ENCODE measurements around the gene SLC2A11.

Gene SLC2A11

DNA sequence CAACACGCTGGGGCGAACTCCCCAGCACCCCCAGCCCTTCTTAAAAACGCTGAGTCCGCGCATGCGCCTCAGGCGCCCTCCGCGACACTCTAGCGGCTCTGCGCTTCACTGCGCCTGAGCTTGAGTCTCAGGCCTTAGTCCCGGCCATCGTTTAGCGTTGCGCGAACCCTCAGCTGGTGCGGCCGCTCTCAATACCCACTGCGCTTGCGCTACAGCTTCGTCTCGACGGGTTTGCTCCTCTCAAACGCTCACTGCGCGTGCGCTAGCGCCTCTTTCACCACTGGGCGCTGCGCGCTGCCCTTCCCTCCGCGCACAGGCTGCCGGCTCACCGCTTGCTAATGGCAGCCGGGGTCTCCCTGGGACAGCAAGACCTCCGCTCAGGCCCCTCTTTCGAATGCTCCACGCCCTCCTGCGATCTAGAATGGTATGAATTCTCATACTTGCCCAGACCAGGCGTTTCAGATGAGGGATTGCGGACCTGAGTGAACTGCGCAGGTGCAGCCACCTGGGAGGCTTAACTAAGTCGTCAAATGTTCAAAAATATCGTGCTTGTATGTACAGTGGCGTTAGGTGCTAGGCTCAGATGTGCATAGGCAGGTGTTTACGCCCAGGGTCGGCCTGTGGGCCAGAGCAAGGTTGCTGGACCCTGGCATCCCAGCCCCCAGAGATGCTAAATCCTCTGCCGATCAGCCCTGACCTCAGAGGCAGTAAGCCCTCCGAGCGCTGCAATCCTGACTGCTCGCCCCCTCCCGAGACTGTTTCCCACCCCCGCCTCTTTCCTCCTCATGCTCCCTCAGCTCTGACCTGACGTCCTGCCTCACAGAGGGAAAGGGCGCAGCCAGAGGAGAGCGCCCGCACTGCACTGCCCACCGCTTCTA is at the start of gene SLC2A11:
Gene SLC2A11, plus strand, starts transcription at position 270 of the 878 bp plus-strand sequence. Its CDS starts 125 bp downstream, at position 395.
- DNase-seq (ENCODE audit: low read depth in 2 of 2) = peak; percentile 87 to 92

DNA sequence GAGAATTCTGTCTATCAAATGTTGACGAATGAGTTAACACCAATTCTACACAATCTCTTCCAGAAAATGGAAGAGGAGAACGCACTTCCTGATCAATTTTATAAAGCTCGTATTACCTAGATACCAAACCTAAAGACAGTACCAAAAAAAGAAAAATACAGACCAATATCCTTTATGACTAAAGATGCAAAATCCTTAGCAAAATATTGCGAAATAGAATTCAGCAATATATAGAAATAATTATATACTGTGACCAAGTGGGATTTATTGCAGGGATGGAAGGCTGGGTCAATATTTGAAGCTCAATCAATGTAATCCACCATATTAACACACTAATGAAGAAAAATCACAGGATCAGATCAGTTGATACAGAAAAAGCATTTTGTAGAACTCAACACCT is 45.3 kb upstream of the SLC2A11 start:
- DNase-seq (ENCODE audit: low read depth in 2 of 2) = no peak

DNA sequence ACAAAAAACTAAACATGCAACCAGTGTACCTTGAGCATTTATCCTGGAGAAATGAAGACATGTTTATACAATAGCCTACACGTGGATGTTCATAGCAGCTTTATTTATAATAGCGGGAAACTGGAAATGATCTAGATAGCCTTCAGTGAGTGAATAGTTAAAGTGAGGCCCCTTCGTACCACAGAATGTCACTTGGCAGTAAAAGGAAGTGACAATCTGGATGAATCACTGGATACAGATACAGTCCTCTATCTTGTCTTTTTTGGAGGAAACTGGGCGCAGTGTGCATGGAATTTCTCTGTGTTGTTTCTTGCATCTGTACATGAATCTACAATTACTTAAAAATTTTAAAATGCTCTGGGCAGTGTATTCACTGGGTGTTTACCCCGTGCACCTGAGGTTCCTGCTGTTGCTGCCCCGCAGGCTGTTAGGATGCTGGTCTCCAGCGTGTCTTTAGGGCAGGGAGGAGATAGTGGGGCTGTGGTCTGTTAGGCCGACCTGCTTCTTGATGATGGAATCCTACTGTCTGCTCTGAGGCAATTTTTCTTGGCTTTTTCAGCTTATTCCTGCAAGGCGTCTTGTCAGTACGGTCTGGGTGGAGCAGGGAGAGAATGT is 42.0 kb upstream of the SLC2A11 start:
- DNase-seq (ENCODE audit: low read depth in 2 of 2) = no peak

- no peak for DNase-seq (ENCODE audit: low read depth in 2 of 2)
These were observed 41.3 kb upstream of the SLC2A11 start for GRCh38 chr22:23816156-23816976.

DNA sequence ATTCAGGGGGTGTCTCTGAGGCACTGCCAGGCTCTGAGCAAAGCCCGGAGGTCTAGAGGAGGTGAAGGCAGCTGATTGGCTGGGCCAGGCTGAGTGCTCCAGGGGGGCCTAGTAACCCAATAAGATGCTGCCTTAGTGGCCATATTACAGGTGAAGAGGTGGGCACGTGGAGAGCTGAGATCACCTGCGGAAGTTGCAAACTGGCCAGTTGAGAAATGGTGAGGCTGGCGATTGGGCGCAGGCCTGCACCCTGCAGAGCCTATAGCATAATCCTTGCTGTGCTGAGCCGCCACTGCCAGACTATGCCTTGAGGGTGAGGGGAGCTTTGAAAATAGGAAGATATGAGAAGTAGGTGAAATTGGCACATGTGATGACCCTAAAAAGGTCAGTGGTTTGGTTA is 40.5 kb upstream of the SLC2A11 start:
- DNase-seq (ENCODE audit: low read depth in 2 of 2) = no peak

GRCh38 chr22:23818541-23818940 is 39.1 kb upstream of the SLC2A11 start:
- no peak for DNase-seq (ENCODE audit: low read depth in 2 of 2)

DNA sequence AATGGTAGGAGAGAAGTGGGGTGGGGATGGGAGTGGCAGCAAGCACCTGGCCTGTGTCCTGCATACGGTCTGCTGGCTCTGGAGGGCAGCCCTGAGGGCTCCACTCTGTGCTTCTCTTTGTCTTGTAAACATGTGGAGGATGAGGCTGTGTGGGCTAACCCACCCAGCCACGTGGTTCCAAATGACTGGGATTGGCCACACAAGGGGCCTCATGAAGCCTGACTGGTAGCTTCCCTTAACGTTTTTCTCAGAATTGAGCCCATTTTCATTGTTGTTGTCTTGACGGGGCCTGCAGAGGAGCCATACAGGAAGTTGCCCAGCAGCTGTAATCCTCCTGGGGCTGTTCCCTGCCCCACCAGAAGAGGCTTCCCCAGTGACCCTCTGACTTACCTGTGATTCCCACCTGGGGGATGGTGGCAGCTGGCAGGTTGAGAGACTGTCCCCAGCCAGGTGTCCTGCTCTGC is 36.9 kb upstream of the SLC2A11 start:
- DNase-seq (ENCODE audit: low read depth in 2 of 2) = no peak

DNA sequence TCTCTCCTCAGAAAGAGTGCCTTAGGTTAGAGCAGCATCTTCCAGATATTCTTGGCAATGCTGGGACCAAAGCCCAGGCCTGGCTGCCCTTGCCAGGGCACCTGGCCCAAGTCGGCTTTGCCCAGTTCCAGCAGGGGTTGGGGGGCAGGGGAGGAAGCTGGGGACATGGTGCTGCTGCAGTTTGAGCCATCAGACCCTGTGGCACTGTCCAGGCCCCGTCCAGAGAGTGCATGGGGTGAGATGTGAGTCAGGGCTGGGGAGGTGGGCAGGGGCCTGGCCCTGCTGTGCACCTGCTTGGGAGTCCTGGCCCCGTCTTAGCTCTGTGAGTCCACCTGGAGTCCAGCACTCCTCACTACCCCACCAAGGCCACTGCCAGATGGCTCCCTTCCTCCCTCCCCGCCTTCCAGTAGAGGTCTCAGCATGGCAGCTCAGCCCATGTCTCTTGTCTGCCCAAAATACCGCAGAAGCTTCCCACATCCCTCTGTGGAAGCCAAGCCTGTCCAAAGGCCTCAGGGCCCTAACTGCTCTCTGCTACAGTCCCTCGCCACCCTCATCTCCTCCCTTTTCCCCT is 35.5 kb upstream of the SLC2A11 start:
- DNase-seq (ENCODE audit: low read depth in 2 of 2) = no peak

GRCh38 chr22:23823331-23823791 is 34.3 kb upstream of the SLC2A11 start:
- DNase-seq (ENCODE audit: low read depth in 2 of 2) = no peak

- no peak for DNase-seq (ENCODE audit: low read depth in 2 of 2)
These were observed 33.0 kb upstream of the SLC2A11 start for GRCh38 chr22:23824476-23825245.

DNA sequence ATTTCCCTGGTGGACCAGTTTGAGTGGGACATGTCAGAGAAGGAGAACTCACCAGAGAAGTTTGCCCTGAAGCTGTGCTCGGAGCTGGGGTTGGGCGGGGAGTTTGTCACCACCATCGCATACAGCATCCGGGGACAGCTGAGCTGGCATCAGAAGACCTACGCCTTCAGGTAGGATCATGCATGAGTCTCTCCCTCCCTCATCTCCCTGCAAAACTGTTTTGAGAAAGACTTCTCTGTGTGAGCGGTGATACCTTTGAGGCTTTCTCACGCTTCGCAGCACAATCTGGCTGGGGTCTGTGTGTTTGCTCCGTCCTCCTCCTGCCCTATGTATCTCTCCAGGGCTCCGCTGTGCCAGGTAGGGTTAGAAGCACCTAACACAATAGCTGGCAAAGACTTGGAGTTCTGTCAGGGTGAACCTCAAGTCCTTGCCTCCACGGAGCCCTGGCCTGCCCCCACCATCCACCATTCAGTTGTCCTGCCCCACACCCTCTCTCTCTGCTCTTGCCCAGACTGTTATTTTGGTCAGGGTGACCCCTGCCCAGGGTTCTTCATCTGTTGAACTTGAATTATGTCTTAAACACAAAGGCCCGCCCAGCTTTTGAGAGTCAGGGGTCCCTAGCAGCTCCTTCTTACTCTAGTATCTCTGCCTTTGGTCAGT is 32.3 kb upstream of the SLC2A11 start:
- DNase-seq (ENCODE audit: low read depth in 2 of 2) = no peak

DNA sequence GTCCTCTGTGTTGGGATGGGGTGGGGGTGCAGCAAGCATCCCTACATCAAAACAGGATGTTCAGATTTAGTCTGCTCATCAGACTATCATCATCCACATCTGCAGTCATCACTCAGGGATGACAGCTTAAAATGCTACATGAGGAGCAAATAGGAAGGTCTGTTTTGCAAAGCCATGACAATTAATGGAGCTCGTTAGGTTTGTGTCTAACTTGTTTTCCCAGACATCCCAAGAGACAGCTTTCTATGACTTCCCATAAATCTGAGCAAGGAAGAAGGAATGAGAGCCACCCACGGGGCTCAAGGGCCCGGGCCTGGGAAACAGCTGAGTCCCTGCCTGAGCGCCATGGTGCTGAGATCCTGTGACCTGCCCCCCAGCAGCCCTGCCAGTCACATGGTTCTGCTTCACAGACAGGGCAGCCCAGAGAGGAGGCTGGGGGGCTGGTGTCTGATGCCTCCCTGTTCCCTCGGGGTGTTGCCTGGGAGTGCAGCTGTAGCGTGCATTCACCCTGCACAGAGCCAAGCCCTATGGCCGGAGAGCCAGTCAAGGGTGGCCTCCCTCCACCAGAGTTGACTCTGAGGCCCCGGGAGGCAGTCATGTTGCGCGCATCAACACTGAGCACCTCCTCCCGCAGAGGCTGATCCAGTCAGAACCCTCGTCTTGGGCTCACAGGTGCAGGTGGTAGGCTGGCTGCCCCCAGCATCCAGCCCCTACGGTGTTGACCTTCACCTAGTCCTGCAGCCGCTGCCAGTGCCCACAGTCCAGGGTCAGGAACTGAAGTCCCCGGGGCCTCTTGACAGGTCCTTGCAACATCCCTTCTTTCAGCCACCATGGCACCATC is 30.9 kb upstream of the SLC2A11 start:
- no peak for DNase-seq (ENCODE audit: low read depth in 2 of 2)

DNA sequence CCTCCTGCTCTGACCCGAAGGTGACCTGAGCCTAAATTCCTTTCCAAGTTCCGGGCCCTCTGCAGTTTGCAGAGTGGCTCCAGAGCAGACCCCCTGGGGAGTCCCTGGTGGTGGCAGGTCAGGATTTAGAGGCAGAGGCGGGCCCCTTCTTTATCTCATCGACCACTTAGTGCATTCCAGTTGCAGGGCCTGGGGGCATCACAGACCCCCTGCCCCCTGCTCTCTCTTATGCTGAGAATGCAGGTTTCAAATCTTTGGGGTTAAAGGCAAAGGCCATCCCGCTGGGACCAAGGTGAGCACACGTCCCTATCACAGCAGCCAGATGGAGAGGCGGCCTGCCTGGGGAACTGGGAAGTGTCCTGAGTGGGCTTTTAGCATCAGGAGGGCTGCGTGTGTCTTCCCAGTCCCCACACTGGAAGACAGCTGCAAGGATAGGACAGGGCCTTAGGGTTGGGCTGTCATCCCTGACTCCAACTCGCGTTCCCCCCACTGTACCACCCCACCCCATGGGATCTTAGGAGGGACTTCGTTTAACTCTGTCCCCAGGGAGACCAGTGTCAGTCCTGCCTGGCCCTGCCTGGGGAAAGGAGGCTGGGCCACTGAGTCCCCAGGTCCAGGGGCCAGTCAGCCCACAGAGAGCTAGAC is 30.2 kb upstream of the SLC2A11 start:
- no peak for DNase-seq (ENCODE audit: low read depth in 2 of 2)

DNA sequence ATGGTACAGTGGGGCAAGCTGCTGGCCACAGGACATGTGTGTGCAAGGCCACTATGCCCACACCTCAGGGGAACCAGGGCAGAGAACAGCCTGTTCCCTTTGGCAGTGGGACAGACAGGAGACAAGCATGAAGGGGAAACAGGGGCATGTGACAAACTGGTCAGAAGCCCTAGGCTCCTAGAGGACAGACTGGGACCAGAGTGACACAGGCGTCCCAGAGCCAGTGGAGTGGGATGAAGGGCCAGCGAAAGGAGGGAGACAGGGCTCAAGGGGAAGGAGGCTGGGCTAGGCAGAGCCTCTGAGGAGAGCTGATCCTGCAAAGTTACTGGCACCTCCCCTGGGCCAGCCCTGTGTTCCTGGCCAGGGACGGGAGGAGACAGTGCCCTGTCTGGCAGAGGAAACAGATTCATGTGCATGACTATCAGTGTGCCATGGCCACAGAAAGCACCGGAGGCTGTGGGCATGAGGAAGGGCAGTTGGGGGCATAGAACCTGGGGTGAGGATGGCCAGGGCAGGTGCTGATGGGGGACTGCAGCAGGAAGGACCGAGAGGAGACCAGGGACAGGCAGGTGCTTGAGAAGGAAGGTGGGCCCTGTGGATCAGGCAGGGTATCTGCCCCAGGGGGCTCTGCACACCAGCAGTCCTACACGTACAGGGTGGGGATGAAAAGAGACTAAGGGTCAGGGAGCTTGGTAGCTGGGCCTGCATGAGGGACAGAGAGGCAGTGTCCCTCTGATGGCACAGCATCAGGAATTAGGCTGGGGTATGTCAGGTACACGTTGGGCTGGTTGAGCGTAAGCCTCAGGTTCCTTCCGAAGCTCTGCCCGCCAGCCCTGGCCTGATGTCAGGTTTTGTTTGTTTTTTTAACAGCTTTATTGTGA is 28.6 kb upstream of the SLC2A11 start:
- DNase-seq (ENCODE audit: low read depth in 2 of 2) = no peak

DNA sequence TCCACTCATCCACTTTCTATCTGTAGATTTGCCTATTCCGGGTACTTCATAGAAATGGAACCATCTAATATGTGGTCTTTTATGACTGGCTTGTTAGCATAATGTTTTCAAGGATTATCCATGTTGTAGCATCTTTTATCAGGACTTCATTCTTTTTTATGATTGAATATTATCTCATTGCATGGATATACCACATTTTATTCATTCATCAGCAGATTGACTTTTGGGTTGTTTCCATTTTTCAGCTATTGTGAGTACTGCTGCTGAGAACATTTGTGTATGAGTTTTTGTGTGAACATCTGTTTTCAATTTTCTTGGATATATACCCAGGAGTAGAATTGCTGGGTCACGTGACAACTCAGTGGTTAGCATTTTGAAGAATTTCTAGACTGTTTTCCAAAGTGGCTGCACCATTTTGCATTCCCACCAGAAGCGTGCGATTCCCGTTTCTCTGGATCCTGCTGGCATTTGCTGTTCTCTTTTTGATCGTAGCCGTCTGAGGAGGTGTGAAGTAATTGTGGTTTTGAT is 27.8 kb upstream of the SLC2A11 start:
- no peak for DNase-seq (ENCODE audit: low read depth in 2 of 2)

DNA sequence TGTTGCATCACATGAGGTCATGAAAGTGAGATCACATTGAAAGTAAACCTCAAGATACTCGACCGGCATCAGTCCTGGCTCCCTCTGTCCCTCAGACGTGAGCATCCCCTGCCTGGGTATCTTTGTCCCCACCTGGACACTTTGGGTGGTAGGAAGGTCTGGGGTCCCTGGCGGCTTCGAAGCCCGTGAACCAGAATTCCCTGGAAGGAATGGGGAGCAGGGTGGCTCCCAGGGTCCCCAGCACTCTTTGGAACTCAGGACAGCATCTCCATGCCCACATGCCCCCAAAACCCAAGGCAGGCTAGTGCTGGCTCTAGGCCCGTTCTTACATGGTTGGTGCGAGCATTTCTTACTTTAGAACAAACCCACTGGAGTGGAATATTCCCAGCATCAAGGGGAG is 26.4 kb upstream of the SLC2A11 start:
- DNase-seq (ENCODE audit: low read depth in 2 of 2) = no peak

GRCh38 chr22:23831781-23832180 is 25.9 kb upstream of the SLC2A11 start:
- no peak for DNase-seq (ENCODE audit: low read depth in 2 of 2)
